B cell (primary cell): ENCODE results near the gene COL19A1. TPM values are rescaled to one million over a fixed set of nuclear protein-coding genes. Genes with fewer than 3 reads are reported as not detected.

Experiments
- ATAC-seq: fragments of 200-7000 bp; cut with Tn5 transposase; one replicate; pipeline ENCODE4 v1.10.0; 2021; ENCODE audit warnings: low read depth, mild to moderate bottlenecking, moderate number of reproducible peaks, moderate library complexity
- CTCF ChIA-PET: fragments of 350-600 bp; sonication (Branson Sonifier 250); formaldehyde crosslinking; loops from one replicate; lab custom pipeline; 2021; ENCODE audit warnings: antibody characterized with exemption, inconsistent platforms; lab: Charles Lee
- POLR2A ChIA-PET: fragments of 350-600 bp; sonication (Branson Sonifier 250); formaldehyde crosslinking; loops from one replicate; lab custom pipeline; 2021; ENCODE audit warnings: antibody characterized with exemption; lab: Charles Lee
- DNase-seq: peaks from one replicate; pipeline ENCODE4 v3.0.0; 2013
- H2AFZ ChIP-seq: 2 replicates; pipeline ENCODE4 v1.6.1; 2012; ENCODE audit warnings: mild to moderate bottlenecking, low read depth, low read length; ENCODE audit not compliant: insufficient read depth, poor library complexity, severe bottlenecking
- H3K27ac ChIP-seq, 2 donors: 1 replicate in 1 of 2; 2 replicates in 1 of 2; pipeline ENCODE4 v1.5.1; 2012 to 2013; ENCODE audit warnings: low read length in 2 of 2, mild to moderate bottlenecking in 2 of 2, moderate library complexity in 1 of 2
- H3K27me3 ChIP-seq, 4 experiments: fragments of 200-600 bp in 1 of 4; sonication (generic) in 1 of 4; replicated peaks in 1 of 4; 1 replicate in 2 of 4; 2 replicates in 2 of 4; pipeline versions ENCODE4 v1.6.1 to v1.7.0; 2013 to 2016; ENCODE audit warnings: low read length in 3 of 4, mild to moderate bottlenecking in 2 of 4, mixed read lengths in 1 of 4, moderate library complexity in 1 of 4; ENCODE audit not compliant: insufficient read depth in 4 of 4, control insufficient read depth in 3 of 4; ENCODE audit errors: control extremely low read depth in 1 of 4
- H3K36me3 ChIP-seq, 2 experiments: replicated peaks in 1 of 2; 1 replicate in 1 of 2; 2 replicates in 1 of 2; pipeline versions ENCODE4 v1.6.1 to v1.7.1; 2013; ENCODE audit warnings: low read length in 1 of 2; ENCODE audit not compliant: insufficient read depth in 2 of 2, control insufficient read depth in 1 of 2; ENCODE audit errors: control extremely low read depth in 1 of 2, extremely low read depth in 1 of 2
- H3K4me1 ChIP-seq, 2 donors: fragments of 200-600 bp in 1 of 2; sonication (generic) in 1 of 2; 1 replicate in 1 of 2; 2 replicates in 1 of 2; pipeline versions ENCODE4 v1.5.1 to v1.6.1; 2013 to 2017; ENCODE audit warnings: low read length in 2 of 2; ENCODE audit not compliant: control insufficient read depth in 2 of 2, insufficient read depth in 2 of 2
- H3K4me2 ChIP-seq: replicated peaks from 2 replicates; pipeline ENCODE3; 2012; ENCODE audit warnings: mild to moderate bottlenecking, low read depth, low read length; ENCODE audit not compliant: poor library complexity, severe bottlenecking
- H3K4me3 ChIP-seq, 5 experiments: fragments of 200-600 bp in 1 of 5; sonication (generic) in 1 of 5; 1 replicate in 3 of 5; 2 replicates in 2 of 5; pipeline versions ENCODE4 v1.5.1 to v1.7.0; 2011 to 2016; ENCODE audit warnings: low read length in 4 of 5, mild to moderate bottlenecking in 4 of 5, low read depth in 2 of 5, control low read depth in 1 of 5, moderate library complexity in 1 of 5; ENCODE audit not compliant: insufficient read depth in 1 of 5; ENCODE audit errors: control extremely low read depth in 1 of 5, extremely low read depth in 1 of 5
- H3K79me2 ChIP-seq: fragments of 200-600 bp; sonication (generic); one replicate; pipeline ENCODE4 v1.6.0; 2016; ENCODE audit warnings: low read length; ENCODE audit not compliant: control insufficient read depth, insufficient read depth
- H3K9ac ChIP-seq: fragments of 200-600 bp; sonication (generic); 2 replicates; pipeline ENCODE4 v1.6.1; 2017; ENCODE audit warnings: mild to moderate bottlenecking, low read length, moderate library complexity
- H3K9me3 ChIP-seq, 3 donors: one replicate each; pipeline versions ENCODE4 v1.6.1 to v1.7.1; 2013; ENCODE audit warnings: low read length in 2 of 3; ENCODE audit not compliant: control insufficient read depth in 2 of 3, insufficient read depth in 1 of 3; ENCODE audit errors: control extremely low read depth in 1 of 3
- H4K20me1 ChIP-seq: 2 replicates; pipeline ENCODE4 v1.6.0; 2012; ENCODE audit warnings: mild to moderate bottlenecking, low read length; ENCODE audit not compliant: insufficient read depth, control insufficient read depth, poor library complexity, severe bottlenecking
- H3K27ac Mint-ChIP-seq: one replicate; pipeline ENCODE4 v1.8.0; 2021; ENCODE audit warnings: mixed read lengths
- H3K27me3 Mint-ChIP-seq: one replicate; pipeline ENCODE4 v1.8.0; 2021; ENCODE audit warnings: mixed read lengths
- H3K4me1 Mint-ChIP-seq: one replicate; pipeline ENCODE4 v1.8.0; 2021; ENCODE audit warnings: mixed read lengths
- H3K4me3 Mint-ChIP-seq: one replicate; pipeline ENCODE4 v1.8.0; 2021; ENCODE audit warnings: mixed read lengths
- H3K9me3 Mint-ChIP-seq: one replicate; pipeline ENCODE4 v1.8.0; 2022; ENCODE audit warnings: mixed read lengths; ENCODE audit not compliant: insufficient read depth
- CTCF ChIP-seq: fragments of 200-600 bp; IDR thresholded peaks from one replicate; pipeline ENCODE4 v1.8.0; 2022; ENCODE audit warnings: antibody characterized with exemption, mild to moderate bottlenecking
- EZH2 ChIP-seq: IDR thresholded peaks from 2 replicates; pipeline ENCODE4 v1.6.1; 2012; ENCODE audit warnings: borderline replicate concordance, low read depth, mild to moderate bottlenecking, moderate library complexity, low read length; ENCODE audit not compliant: insufficient read depth, poor library complexity, severe bottlenecking
- WGBS: methylation state at CpG from one replicate; pipeline ENCODE4 v1.1.5; 2013; ENCODE audit warnings: missing lambda C conversion rate; ENCODE audit not compliant: insufficient coverage; 5-methylcytosine and 5-hydroxymethylcytosine counted together
- intact Hi-C: fragments of 100-400 bp; cut with micrococcal nuclease; formaldehyde crosslinking; loops from one replicate; pipeline ENCODE4 v1.10.0; 2022
- polyA plus RNA-seq: library from polyadenylated mRNA; depleted of rRNA; stranded (reverse); fragments of >200 nt; gene quantifications from 2 replicates; pipeline ENCODE4 v1.2.3, GENCODE V29; 2012
- total RNA-seq, 2 donors: library from RNA; stranded (reverse); fragments of 120-200 nt in 1 of 2; gene quantifications; 1 replicate in 1 of 2; 2 replicates in 1 of 2; pipeline versions ENCODE4 v1.2.3 to v1.2.4, GENCODE V29; 2013 to 2022

Gene COL19A1
- total and polyA plus RNA-seq, 2 donors (not counting 1 experiment from before 2014, with no cell fraction given) = 14.6 to 61.4 TPM

DNA sequence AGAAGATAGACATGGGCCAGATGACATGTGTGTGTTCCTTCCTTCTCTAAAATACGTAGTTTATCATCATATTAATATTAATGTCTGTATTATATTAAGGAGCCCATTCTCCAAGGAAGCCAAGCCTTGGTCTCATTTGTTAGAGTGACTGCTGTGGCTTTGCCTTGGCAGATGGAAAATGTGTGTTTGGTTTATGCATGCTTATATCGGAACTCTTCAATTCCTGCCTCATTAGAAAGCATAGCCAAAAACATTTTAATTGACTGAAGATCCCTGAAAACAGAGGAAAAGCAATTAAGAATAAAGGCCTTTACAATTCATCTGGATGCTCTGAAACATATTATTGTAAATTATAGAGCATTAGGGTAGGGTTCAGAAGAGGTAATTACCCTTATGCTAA, 330.2 kb downstream of the COL19A1 start:
- Histone ChIP-seq H3K9ac (no peak overlapping the region), H3K27me3 (no peaks in the 10 kb centered on the region), H3K9me3 (no peaks in the 10 kb centered on the region), H3K4me1 (no peaks in the 10 kb centered on the region), H3K36me3 (peaks cover 11 to 45% of the 10 kb centered on the region in 2 experiments), H4K20me1 (peaks cover 5% of the 10 kb centered on the region), H3K4me2 (no peak overlapping the region), H3K27ac (no peak overlapping the region), H3K79me2 (no peaks in the 10 kb centered on the region), H3K4me3 (no peak overlapping the region), H2AFZ (no peak overlapping the region)
- Mint-ChIP-seq H3K4me1 (no peaks in the 10 kb centered on the region), H3K27ac (no peak overlapping the region), H3K4me3 (no peak overlapping the region), H3K9me3 (no peaks in the 10 kb centered on the region), H3K27me3 (no peaks in the 10 kb centered on the region)
- DNase-seq (no peak), ATAC-seq (no peak)
- intact Hi-C loops = no loop called here
- ChIA-PET CTCF (no interaction called here), POLR2A (no interaction called here)
- no CpG with 5 or more reads among the region's 2 CpGs for WGBS
- TF ChIP-seq EZH2 = no peak
- TF ChIP-seq CTCF = no peak

GRCh38 chr6:70198785-70199184, 332.4 kb downstream of the COL19A1 start:
- H3K4me1 Mint-ChIP-seq = no peaks in the 10 kb centered on the region
- Histone ChIP-seq H4K20me1 (peaks cover 5% of the 10 kb centered on the region), H3K9ac (no peak overlapping the region), H3K36me3 (peaks cover 9 to 41% of the 10 kb centered on the region in 2 experiments), H3K27ac (no peak overlapping the region), H3K79me2 (no peaks in the 10 kb centered on the region), H3K4me3 (no peak overlapping the region), H2AFZ (no peak overlapping the region), H3K27me3 (no peaks in the 10 kb centered on the region), H3K4me1 (no peaks in the 10 kb centered on the region), H3K9me3 (no peaks in the 10 kb centered on the region), H3K4me2 (no peak overlapping the region)
- H3K27ac Mint-ChIP-seq = no peak overlapping the region
- ATAC-seq = no peak
- ChIA-PET POLR2A (no interaction called here), CTCF (no interaction called here)
- no peaks in the 10 kb centered on the region for H3K27me3 Mint-ChIP-seq
- intact Hi-C loops = no loop called here
- H3K4me3 Mint-ChIP-seq = no peak overlapping the region
- H3K9me3 Mint-ChIP-seq = no peaks in the 10 kb centered on the region
- 100% methylated on average over 1 of the region's 2 CpGs for WGBS
- no peak for DNase-seq
- no peak for TF ChIP-seq EZH2
- no peak for TF ChIP-seq CTCF
